Epithelial cell of proximal tubule (primary cell): ENCODE data around the gene EFNA2. TPM values are rescaled to one million over a fixed set of nuclear protein-coding genes. Genes with fewer than 3 reads are reported as not detected.
"Not testable (repeated sequence)": the region's sequence is repeated elsewhere in the genome, so short reads cannot be mapped to it uniquely, and the experiment has no call there.

Source experiments
- DNase-seq: peaks from one replicate; pipeline ENCODE4 v3.0.0-alpha.2; 2011; ENCODE audit warnings: low read depth
- H3K4me3 ChIP-seq: 2 replicates; pipeline ENCODE4 v1.5.1; 2011; ENCODE audit warnings: low read depth, mild to moderate bottlenecking, low read length
- total RNA-seq: library from RNA; depleted of rRNA; stranded (reverse); fragments of >200 nt; gene quantifications from 2 replicates; pipeline ENCODE4 v1.2.3, GENCODE V29; 2015
- TF ChIP-seq, protein P1 (sequence below): conservative IDR thresholded peaks from 2 replicates; pipeline ENCODE4 v1.5.1; 2012; ENCODE audit warnings: low read depth, mild to moderate bottlenecking, low read length

Gene EFNA2
- total RNA-seq, 1 donor from 2014 or later, result 0.23 TPM

DNA sequence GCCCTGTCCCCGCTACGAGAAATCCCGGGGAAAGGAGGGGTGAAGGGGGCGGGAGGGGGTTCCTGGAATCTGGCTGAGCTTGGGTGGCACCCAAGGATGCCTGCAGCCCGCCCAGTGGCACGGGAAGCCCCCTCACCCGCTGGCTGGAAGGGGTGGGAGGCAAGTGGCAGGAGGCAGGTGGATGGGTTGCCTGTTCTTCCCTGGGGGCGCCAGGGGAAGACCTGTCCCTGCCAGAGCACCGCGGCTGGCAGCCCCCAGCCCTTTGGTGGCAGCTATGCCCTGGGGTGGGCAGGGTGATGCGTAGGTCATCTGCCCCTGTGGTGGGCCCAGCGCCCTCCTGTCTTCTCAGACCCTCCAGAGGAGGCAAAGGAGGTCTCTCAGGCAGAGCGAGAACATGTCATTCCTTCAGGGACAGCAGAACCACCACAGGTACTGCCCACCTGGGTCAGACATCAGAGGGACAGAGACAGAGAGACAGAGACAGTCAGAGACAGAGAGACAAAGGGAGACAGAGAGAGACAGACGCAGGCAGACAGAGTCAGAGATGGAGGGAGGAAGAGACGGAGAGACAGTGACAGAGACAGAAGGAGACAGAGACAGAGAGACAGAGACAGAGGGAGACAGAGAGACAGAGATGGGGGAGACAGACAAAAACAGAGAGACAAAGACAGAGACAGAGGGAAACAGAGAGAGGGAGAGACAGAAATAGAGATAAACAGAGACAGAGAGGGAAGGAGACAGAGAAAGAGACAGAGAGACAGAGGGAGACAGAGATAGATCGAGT lies 36.7 kb downstream of the EFNA2 start:
- no peak overlapping the region for H3K4me3 ChIP-seq
- no peak for DNase-seq
- TF ChIP-seq, protein P1, sequence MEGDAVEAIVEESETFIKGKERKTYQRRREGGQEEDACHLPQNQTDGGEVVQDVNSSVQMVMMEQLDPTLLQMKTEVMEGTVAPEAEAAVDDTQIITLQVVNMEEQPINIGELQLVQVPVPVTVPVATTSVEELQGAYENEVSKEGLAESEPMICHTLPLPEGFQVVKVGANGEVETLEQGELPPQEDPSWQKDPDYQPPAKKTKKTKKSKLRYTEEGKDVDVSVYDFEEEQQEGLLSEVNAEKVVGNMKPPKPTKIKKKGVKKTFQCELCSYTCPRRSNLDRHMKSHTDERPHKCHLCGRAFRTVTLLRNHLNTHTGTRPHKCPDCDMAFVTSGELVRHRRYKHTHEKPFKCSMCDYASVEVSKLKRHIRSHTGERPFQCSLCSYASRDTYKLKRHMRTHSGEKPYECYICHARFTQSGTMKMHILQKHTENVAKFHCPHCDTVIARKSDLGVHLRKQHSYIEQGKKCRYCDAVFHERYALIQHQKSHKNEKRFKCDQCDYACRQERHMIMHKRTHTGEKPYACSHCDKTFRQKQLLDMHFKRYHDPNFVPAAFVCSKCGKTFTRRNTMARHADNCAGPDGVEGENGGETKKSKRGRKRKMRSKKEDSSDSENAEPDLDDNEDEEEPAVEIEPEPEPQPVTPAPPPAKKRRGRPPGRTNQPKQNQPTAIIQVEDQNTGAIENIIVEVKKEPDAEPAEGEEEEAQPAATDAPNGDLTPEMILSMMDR, result no peak

DNA sequence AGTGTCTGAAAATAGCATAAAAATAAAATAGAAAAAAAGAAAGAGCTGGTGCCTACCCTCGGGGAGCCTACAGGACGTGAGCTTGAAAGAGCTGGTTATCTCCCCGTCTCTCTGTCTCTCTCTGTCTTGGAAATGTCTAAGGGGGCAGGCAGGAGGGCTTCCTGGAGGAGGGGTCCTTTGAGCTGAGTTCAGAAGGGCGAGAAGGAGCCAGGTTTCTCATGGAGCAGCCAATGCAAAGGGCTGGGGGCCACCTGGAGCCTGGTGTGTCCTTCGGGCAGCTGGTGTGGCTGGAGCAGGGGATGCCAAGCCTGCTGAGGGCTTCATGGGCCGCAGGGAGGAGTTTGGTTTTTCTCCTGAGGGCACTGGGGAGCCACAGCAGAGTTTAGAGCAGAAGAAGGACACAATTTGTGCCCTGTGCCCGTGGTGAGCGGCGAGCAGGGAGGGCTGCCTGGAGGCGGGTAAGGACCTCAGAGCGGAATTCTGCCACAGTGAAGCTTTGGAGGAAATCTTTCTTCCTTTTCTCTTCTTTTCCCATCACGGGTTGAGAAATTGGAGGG lies 38.7 kb downstream of the EFNA2 start:
- TF ChIP-seq, protein P1, result no peak
- no peak overlapping the region for H3K4me3 ChIP-seq
- no peak for DNase-seq

DNA sequence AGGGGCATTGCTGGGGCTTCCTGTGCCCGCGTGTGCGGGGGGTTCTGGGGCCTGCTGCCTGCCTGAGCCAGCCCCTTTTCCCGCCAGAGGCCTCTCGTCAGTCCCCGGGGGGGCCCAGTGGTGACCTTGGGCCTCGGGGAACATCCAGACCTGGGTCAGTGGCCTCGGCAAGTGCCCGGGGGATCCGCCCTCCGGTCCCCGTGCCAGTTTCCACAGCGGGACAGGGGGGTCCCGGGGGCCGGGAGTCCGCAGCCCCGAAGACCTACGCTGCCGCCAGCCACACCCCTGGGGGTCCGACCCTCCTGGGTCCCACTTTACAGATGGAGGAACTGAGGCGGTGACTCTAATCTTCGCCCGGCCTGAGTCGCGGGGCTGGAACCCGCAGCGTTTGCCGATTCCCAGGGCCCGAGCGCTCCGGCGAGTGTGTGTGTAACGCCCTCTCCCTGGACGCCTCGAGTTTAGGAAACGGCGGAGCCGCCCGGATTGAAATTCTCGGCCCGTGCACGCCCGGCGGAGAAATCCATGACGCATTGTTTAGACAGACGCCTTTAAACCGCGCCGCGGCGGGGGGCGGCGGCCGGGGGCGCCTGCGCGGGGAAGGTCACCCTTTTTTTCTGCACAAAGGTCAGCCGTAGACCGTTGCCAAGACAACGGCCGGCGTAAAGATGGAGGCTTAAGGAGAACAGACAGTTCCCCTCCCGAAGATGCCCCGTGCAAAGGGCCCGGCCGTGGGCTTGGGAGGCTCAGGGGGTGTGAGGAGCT lies 39.3 kb downstream of the EFNA2 start:
- TF ChIP-seq, protein P1, result no peak
- no peak for DNase-seq
- H3K4me3 ChIP-seq, result peak overlapping the region; percentile 43

DNA sequence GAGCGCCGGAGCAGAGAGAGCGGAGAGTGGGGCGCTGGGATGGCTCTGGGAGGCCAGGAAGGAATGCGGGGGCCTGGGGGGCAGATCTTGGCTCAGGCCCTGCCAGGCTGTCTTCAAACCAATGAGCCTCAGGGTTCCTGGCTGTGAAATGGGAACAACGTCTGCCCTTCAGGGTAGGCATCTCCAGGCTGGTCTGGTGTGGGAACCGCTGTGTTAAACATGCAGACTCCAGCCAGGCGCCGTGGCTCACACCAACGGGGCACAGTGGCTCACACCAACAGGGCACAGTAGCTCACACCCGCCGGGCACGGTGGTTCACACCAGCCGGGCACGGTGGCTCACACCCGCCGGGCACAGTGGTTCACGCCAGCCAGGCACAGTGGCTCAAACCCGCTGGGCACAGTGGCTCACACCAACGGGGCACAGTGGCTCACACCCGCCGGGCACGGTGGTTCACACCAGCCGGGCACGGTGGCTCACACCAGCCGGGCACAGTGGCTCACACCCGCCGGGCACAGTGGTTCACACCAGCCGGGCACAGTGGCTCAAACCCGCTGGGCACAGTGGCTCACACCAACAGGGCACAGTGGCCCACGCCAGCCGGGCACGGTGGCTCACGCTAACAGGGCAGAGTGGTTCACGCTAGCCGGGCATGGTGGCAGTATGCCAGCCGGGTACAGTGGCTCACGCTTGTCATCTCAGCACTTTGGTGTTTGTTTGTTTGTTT lies 40.1 kb downstream of the EFNA2 start:
- no peak for DNase-seq
- TF ChIP-seq, protein P1, result no peak
- H3K4me3 ChIP-seq, result peak overlapping the region; percentile 43

DNA sequence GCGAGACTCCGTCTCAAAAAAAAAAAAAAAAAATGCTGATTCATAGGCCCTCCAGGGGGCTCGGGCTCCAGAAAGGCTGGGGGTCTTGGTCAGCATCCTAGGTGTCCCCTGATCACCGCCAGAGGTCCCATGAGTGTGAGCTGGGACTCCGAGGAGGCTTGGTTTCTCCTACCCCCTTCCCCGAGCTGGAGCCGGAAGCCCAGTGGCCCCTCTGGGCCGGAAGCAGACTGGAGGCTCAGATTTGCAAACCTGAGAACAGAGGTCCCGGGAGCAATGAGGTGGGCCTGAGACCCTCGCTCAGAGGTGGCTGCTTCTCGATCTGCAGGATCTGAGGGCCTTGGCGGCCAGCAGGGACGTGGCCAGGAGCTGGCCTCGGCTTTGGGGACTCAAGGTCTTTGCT lies 41.5 kb downstream of the EFNA2 start:
- TF ChIP-seq, protein P1, result no peak
- no peak overlapping the region for H3K4me3 ChIP-seq
- DNase-seq, result no peak

DNA sequence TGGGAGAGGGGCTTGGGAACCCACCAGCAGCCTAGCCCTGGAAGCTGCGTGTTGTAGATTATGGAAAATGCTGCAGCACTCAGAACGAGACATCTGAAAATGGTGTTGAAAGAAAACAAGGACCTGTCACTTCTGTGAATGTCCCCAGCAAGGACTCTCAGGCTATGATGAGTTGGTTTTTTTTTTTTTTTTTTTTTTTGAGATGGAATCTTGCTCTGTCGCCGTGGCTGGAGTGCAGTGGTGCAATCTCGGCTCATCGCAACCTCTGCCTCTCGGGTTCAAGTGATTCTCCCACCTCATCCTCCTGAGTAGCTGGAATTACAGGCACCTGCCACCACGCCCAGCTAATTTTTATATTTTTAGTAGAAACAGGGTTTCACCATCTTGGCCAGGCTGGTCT lies 46.5 kb downstream of the EFNA2 start:
- H3K4me3 ChIP-seq, DNase-seq: not testable (repeated sequence)
